GM13977 (cell line): ENCODE results near the gene ACSL6.

Experiments
- DNase-seq: peaks from one replicate; pipeline ENCODE4 v3.0.0; 2012; ENCODE audit warnings: low spot score
- CTCF ChIP-seq: IDR thresholded peaks from 2 replicates; pipeline ENCODE4 v1.5.1; 2012; ENCODE audit warnings: mild to moderate bottlenecking, control low read depth; ENCODE audit not compliant: insufficient read depth; ENCODE audit errors: extremely low read depth, missing control alignments
- in situ Hi-C: fragments of 300-500 bp; cut with MboI; formaldehyde crosslinking; loops from one replicate; pipeline ENCODE4 v1.12.0; 2022; ENCODE audit warnings: low sequenced_read_pairs, low pct_unique_long_range_greater_than_20kb, mixed read lengths, inconsistent platforms; ENCODE audit not compliant: unreplicated experiment

The ACSL6 gene

GRCh38 chr5:132017738-132018625 is 6.5 kb upstream of the ACSL6 start:
- no peak for TF ChIP-seq CTCF
- no peak for DNase-seq
- in situ Hi-C loops, result no loop called here

GRCh38 chr5:132017316-132017715 is 5.9 kb upstream of the ACSL6 start:
- in situ Hi-C loops, result no loop called here
- no peak for TF ChIP-seq CTCF
- DNase-seq, result no peak

GRCh38 chr5:132016721-132017250 is 5.3 kb upstream of the ACSL6 start:
- in situ Hi-C loops, result no loop called here
- no peak for TF ChIP-seq CTCF
- DNase-seq, result no peak

DNA sequence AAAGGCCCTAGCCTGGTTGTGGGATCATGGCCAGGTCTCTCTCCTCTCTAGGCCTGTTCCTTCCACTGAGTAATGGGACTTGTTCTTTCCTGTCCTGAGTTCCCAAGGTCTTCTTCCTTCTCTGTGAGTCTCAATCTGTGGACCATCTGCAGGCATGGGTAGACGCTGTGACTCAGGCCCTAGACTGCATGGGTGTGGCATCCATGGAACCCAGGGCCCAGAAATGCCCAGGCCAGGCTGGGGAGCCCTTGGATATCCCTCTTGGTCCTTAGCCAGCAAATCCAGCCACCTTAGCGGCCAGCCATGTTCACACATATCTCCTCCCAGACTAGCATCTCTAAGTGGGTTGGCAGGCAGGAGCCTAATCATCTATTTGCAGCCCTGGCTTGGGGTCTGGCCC is 2.3 kb upstream of the ACSL6 start:
- TF ChIP-seq CTCF, result no peak

GRCh38 chr5:132013006-132013689 is 1.7 kb upstream of the ACSL6 start:
- TF ChIP-seq CTCF, result no peak
- in situ Hi-C loops, result no loop called here
- no peak for DNase-seq

More for the DNA sequence above, 2.3 kb upstream of the ACSL6 start:
- in situ Hi-C loops, result no loop called here
- no peak for DNase-seq

- in situ Hi-C loops, result no loop called here
- no peak for TF ChIP-seq CTCF
- peak; percentile 38 for DNase-seq
Measured at GRCh38 chr5:132012371-132013005, 1.0 kb upstream of the ACSL6 start.
